ENCODE data around the gene OAT.

Gene OAT

DNA sequence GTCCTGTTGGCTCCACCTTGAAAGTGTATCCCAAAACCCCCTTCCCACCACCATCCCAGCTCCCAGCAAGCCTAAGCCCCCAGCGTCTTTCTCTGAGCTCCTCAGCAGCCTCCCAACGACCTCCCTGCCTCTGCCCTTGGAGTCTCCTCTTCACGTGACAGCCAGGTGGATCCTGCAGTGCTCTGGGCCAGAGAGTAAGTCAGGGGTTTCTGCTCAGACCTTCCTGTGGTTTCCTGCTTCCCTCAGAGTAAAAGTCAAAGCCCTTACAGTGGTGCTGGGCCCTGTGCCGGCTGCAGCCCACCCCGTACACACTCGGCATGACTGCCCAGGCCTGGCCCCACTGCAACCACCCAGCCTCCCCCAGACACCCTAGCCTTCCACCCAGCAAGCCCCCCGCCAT, 51.9 kb downstream of the OAT start:
- Histone ChIP-seq H3K9me3 (ENCODE audit: control insufficient read depth, insufficient read depth, low read length) (no peaks in the 10 kb centered on the region), H3K4me3 (ENCODE audit: low read depth, low read length) (no peak overlapping the region), H3K4me1 (ENCODE audit: control insufficient read depth, insufficient read depth, low read length) (peaks cover 7% of the 10 kb centered on the region; the same call in 1 of the 2 replicates), H3K27me3 (ENCODE audit: control insufficient read depth, insufficient read depth, low read length) (no peaks in the 10 kb centered on the region), H3K36me3 (ENCODE audit: control insufficient read depth, insufficient read depth, low read length) (no peaks in the 10 kb centered on the region), H3K27ac (ENCODE audit: low read depth, low read length) (no peak overlapping the region), H3K9ac (ENCODE audit: low read depth, low read length) (no peak overlapping the region)

DNA sequence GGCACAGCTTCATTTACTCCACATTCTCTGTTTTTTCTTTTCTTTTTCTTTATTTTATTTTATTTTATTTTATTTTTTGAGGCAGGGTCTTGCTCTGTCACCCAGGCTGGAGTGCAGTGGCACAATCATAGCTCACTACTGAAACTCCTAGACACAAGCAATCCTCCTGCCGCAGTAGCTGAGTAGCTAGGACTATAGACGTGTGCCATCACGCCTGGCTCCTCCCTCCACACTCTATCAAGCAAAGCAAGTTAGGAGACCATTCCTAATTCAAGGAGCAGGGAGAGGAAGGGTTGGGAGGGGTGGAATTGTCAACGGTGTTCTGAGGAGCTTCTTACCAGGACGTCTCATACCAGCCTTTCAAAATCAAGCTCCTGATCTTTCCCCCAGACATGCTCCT, 52.4 kb downstream of the OAT start:
- peaks cover 7% of the 10 kb centered on the region; the same call in 1 of the 2 replicates for H3K4me1 ChIP-seq (ENCODE audit: control insufficient read depth, insufficient read depth, low read length)
- H3K4me3 ChIP-seq (ENCODE audit: low read depth, low read length), result no peak overlapping the region
- no peaks in the 10 kb centered on the region for H3K27me3 ChIP-seq (ENCODE audit: control insufficient read depth, insufficient read depth, low read length)
- no peaks in the 10 kb centered on the region for H3K9me3 ChIP-seq (ENCODE audit: control insufficient read depth, insufficient read depth, low read length)
- no peak overlapping the region for H3K9ac ChIP-seq (ENCODE audit: low read depth, low read length)
- no peak overlapping the region for H3K27ac ChIP-seq (ENCODE audit: low read depth, low read length)
- H3K36me3 ChIP-seq (ENCODE audit: control insufficient read depth, insufficient read depth, low read length), result no peaks in the 10 kb centered on the region

DNA sequence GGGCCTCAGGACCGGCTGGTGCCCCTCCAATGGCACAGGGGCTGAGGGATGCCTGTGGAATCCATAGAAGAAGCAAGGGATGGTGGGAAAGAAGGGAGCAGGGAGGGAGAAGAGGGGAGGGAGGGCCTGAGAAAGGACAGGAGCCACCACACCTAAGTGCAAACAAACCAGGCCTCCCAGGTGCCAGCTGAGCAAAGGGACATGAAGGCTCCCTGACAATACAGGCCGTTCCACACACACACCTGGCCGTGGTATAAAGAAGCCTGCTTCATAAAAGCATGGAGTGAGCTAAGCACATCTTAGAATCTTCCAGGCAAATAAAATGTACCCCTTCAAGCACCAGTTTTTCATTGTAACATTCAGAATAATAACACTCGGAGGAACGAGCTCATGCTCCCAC, 54.0 kb downstream of the OAT start:
- Histone ChIP-seq H3K9me3 (ENCODE audit: control insufficient read depth, insufficient read depth, low read length) (no peaks in the 10 kb centered on the region), H3K27me3 (ENCODE audit: control insufficient read depth, insufficient read depth, low read length) (no peaks in the 10 kb centered on the region), H3K4me3 (ENCODE audit: low read depth, low read length) (no peak overlapping the region), H3K36me3 (ENCODE audit: control insufficient read depth, insufficient read depth, low read length) (no peaks in the 10 kb centered on the region), H3K4me1 (ENCODE audit: control insufficient read depth, insufficient read depth, low read length) (peaks cover 7% of the 10 kb centered on the region; the same call in 1 of the 2 replicates), H3K27ac (ENCODE audit: low read depth, low read length) (no peak overlapping the region), H3K9ac (ENCODE audit: low read depth, low read length) (no peak overlapping the region)

DNA sequence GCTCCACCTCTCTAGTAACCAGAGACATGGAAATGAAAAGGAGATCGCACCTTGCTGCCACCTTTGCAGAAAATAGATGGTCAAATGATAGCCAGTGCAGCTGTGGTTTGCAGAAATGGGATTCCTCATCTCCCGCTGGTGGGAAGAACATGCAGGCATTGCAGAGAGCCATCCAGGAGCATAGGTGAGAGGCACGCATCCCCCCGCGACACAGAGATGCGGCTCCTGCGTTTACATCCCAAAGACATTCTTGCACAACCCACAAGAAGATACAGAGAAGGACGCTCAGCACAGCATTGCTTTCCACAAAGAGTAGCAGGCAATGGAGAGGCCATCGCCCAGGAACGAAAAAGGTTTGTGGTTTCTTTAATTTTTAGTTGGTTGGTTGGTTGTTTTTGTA, 56.2 kb downstream of the OAT start:
- Histone ChIP-seq H3K9me3 (ENCODE audit: control insufficient read depth, insufficient read depth, low read length) (no peaks in the 10 kb centered on the region), H3K9ac (ENCODE audit: low read depth, low read length) (no peak overlapping the region), H3K27ac (ENCODE audit: low read depth, low read length) (peak overlapping the region; percentile 40), H3K27me3 (ENCODE audit: control insufficient read depth, insufficient read depth, low read length) (no peaks in the 10 kb centered on the region), H3K4me1 (ENCODE audit: control insufficient read depth, insufficient read depth, low read length) (peaks cover 7% of the 10 kb centered on the region; the same call in 1 of the 2 replicates), H3K36me3 (ENCODE audit: control insufficient read depth, insufficient read depth, low read length) (no peaks in the 10 kb centered on the region), H3K4me3 (ENCODE audit: low read depth, low read length) (no peak overlapping the region)

DNA sequence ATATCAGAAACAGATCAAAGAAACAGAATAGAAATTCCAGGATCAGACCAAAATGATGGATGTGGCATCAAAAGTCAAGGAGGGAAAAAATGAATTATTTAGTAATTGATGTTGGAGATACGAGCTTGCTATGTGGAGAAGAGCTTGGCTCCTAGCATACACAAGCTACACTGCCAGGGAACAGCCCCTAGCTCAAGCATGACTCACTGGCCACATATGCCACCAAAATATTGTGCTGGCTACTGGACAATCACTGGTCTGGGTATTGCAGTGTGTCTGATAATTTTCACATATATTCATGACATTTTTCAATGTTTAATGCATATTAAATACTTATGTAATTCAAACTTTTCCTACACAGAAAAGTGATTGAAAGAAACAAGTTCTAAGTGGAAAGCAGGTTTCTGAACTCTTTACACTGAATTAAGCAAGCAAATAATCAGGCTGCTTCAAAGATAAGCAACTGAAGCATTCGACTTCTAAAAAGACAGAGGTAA, 59.3 kb downstream of the OAT start:
- Histone ChIP-seq H3K27ac (ENCODE audit: low read depth, low read length) (no peak overlapping the region), H3K4me3 (ENCODE audit: low read depth, low read length) (no peak overlapping the region), H3K27me3 (ENCODE audit: control insufficient read depth, insufficient read depth, low read length) (no peaks in the 10 kb centered on the region), H3K9ac (ENCODE audit: low read depth, low read length) (no peak overlapping the region), H3K36me3 (ENCODE audit: control insufficient read depth, insufficient read depth, low read length) (no peaks in the 10 kb centered on the region), H3K4me1 (ENCODE audit: control insufficient read depth, insufficient read depth, low read length) (peaks cover 12% of the 10 kb centered on the region), H3K9me3 (ENCODE audit: control insufficient read depth, insufficient read depth, low read length) (no peaks in the 10 kb centered on the region)

DNA sequence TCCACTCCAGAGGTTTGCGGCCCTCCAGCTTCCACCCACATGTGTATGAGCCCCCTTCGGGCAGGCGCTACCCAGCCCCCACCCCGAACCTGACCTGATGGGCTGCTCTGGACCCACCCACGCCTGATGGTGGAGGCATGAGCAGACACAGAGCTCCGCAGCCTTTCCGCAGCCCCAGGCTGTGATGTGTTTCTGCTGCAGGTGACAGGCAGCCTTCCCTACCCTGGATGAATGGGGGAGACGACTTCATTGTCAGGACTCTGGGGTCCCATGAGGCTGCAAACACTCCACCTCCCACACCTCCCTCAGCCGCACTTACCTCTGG, 61.2 kb downstream of the OAT start:
- no peaks in the 10 kb centered on the region for H3K36me3 ChIP-seq (ENCODE audit: control insufficient read depth, insufficient read depth, low read length)
- no peaks in the 10 kb centered on the region for H3K9me3 ChIP-seq (ENCODE audit: control insufficient read depth, insufficient read depth, low read length)
- no peak overlapping the region for H3K4me3 ChIP-seq (ENCODE audit: low read depth, low read length)
- H3K4me1 ChIP-seq (ENCODE audit: control insufficient read depth, insufficient read depth, low read length), result peaks cover 8% of the 10 kb centered on the region
- H3K9ac ChIP-seq (ENCODE audit: low read depth, low read length), result no peak overlapping the region
- H3K27ac ChIP-seq (ENCODE audit: low read depth, low read length), result no peak overlapping the region
- H3K27me3 ChIP-seq (ENCODE audit: control insufficient read depth, insufficient read depth, low read length), result no peaks in the 10 kb centered on the region

DNA sequence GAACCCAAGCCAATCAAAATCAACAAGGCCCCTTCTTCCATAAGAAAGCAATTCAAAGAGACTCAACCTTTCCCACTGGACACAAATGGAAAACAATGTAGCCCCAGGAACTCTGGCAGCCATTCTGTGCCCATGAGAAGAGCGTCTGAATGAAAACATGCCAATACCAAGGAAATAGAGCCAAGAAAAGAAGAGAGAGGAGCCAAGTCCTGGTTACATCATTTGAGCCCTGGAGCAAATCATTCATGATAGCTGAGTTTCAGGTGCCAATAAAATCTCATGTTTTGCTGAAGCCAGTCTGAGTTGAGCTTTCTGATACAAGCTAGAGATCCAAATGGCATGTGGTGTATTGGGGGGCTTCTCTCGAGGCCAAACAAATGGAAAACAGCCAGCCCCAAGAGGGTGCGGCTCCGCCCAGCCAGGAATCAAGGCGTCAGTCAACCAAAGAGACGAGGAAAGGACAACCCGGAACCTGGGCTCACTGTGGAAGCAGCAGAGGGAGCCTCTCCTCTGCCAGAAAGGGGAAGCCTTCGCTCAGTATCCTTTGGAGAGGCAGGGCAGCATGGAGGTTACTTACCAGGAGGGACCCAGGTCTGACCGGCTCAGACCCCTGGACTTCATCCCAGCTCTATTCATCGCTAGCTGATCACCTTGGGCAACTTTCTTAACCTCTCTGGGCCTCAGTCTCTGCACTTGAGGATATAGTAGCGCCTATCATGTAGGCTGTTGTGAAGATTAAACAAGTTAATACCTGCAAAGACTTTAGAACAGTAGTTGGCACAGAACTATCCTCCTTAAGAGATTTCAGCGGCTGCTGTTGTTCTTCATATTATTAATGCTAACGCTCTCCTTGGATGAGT, 61.8 kb downstream of the OAT start:
- Histone ChIP-seq H3K36me3 (ENCODE audit: control insufficient read depth, insufficient read depth, low read length) (no peaks in the 10 kb centered on the region), H3K4me1 (ENCODE audit: control insufficient read depth, insufficient read depth, low read length) (peaks cover 4% of the 10 kb centered on the region; the same call in 1 of the 2 replicates), H3K9ac (ENCODE audit: low read depth, low read length) (no peak overlapping the region), H3K9me3 (ENCODE audit: control insufficient read depth, insufficient read depth, low read length) (no peaks in the 10 kb centered on the region), H3K4me3 (ENCODE audit: low read depth, low read length) (no peak overlapping the region), H3K27ac (ENCODE audit: low read depth, low read length) (no peak overlapping the region), H3K27me3 (ENCODE audit: control insufficient read depth, insufficient read depth, low read length) (no peaks in the 10 kb centered on the region)

DNA sequence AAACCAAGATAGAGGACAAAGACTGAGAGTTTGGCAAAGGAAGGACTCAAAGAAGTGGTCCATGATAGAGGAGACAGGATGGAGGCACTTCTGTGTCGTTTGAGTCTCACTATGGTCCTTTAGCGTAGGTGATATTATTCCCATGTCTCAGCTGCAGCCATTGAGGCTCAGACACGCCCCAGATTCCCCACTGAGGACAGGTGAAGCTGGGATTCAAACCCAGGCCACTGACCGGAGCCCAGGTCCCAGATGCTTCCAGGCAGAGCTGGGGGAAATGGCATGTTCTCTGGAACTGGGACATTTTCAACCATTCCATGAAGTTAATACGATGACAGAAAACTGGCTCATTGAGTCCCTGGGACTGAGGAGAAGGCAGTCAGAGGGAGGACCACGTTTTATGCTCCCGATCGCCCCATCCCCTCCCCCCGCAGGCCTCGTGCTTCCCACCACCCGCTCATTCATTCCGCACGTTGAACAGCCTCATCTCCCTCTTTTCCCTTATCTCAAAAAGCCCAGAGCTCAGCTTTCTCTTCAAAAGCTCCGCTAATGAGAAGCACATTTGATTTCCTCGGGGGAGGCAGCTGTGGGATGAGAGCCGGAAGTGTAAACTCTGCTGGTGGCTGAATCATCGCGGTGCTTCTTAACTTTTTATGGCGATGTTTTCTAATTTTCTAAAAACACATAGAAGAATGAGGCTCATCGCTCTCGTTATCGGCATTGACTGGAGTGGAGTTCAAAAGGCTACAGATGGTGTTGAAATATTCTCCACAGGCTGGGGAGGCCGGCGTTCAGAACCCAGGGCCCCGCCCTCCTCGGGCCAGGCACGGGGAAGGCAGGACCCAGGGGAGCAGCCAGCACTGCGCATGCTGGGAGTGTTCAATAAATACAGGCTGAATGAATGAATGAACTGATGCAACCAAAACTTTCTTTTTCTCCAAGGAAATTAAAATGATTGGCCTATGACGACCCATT, 64.0 kb downstream of the OAT start:
- no peaks in the 10 kb centered on the region for H3K27me3 ChIP-seq (ENCODE audit: control insufficient read depth, insufficient read depth, low read length)
- H3K9ac ChIP-seq (ENCODE audit: low read depth, low read length), result no peak overlapping the region
- H3K4me3 ChIP-seq (ENCODE audit: low read depth, low read length), result peak overlapping the region; percentile 14; the same call in 1 of the 2 replicates
- no peaks in the 10 kb centered on the region for H3K36me3 ChIP-seq (ENCODE audit: control insufficient read depth, insufficient read depth, low read length)
- no peak overlapping the region for H3K27ac ChIP-seq (ENCODE audit: low read depth, low read length)
- no peaks in the 10 kb centered on the region for H3K9me3 ChIP-seq (ENCODE audit: control insufficient read depth, insufficient read depth, low read length)
- H3K4me1 ChIP-seq (ENCODE audit: control insufficient read depth, insufficient read depth, low read length), result peaks cover 4% of the 10 kb centered on the region; the same call in 1 of the 2 replicates

DNA sequence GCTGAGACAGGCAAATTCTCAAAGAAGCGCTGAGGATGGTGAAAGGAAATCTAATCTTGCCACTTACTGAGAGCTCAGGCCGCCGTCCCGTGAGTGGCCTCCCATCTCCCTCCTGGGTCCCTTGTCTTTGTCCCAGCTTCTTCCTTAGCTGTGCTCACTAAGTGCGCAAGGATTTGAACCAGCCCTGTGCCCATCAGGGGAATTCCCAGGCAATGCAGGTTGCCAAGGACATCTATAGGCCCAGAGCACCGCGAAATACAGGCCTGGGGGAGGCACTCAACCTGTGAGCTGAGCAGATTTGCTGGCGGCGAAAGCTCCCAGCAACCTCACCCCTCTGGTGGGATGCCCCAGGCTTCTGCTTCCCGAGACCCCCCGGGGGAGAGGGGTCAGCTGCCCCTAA, 64.8 kb downstream of the OAT start:
- peaks cover 4% of the 10 kb centered on the region; the same call in 1 of the 2 replicates for H3K4me1 ChIP-seq (ENCODE audit: control insufficient read depth, insufficient read depth, low read length)
- H3K27ac ChIP-seq (ENCODE audit: low read depth, low read length), result no peak overlapping the region
- H3K36me3 ChIP-seq (ENCODE audit: control insufficient read depth, insufficient read depth, low read length), result no peaks in the 10 kb centered on the region
- no peak overlapping the region for H3K4me3 ChIP-seq (ENCODE audit: low read depth, low read length)
- no peaks in the 10 kb centered on the region for H3K27me3 ChIP-seq (ENCODE audit: control insufficient read depth, insufficient read depth, low read length)
- no peak overlapping the region for H3K9ac ChIP-seq (ENCODE audit: low read depth, low read length)
- no peaks in the 10 kb centered on the region for H3K9me3 ChIP-seq (ENCODE audit: control insufficient read depth, insufficient read depth, low read length)

DNA sequence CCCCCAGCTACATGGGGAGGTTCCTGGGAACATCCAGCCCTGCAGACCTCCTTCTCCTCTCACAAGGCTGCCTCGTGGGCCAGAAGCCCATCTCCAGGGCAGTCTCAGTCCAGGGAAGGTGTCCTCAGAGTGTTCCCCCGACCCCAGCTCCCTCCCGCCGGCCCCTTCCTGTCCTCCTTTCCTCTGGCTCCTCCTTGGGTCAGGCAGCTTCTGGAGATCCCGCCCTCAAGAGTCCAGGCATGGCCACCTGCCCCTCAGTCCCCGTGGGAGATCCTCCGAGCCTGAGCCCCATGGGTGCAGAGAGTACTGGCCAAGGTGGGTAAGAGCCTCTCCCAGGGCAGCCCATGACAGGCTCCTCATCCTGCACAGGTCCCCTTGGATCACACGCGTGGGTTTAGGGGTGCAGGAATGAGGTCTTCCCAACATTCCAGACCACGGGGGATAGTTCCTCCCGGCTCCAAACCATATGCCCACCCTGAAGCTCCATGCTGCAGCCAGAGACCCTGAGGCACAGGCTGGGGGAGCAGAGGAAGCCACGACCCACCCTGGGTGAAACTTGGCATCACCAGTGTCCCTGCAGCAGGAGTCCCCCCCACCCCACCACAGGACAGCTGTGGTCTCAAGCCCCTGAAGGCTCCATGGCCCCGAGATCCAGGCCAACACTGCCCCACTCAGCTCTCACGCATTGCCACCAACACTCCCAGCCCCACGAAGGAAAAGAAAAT, 65.5 kb downstream of the OAT start:
- H3K9me3 ChIP-seq (ENCODE audit: control insufficient read depth, insufficient read depth, low read length), result no peaks in the 10 kb centered on the region
- no peaks in the 10 kb centered on the region for H3K27me3 ChIP-seq (ENCODE audit: control insufficient read depth, insufficient read depth, low read length)
- H3K27ac ChIP-seq (ENCODE audit: low read depth, low read length), result no peak overlapping the region
- no peak overlapping the region for H3K4me3 ChIP-seq (ENCODE audit: low read depth, low read length)
- peaks cover 4% of the 10 kb centered on the region; the same call in 1 of the 2 replicates for H3K4me1 ChIP-seq (ENCODE audit: control insufficient read depth, insufficient read depth, low read length)
- no peaks in the 10 kb centered on the region for H3K36me3 ChIP-seq (ENCODE audit: control insufficient read depth, insufficient read depth, low read length)
- H3K9ac ChIP-seq (ENCODE audit: low read depth, low read length), result no peak overlapping the region
